Liver (tissue), 9 donors: ENCODE results near the gene PFDN2. TPM values are rescaled to one million over a fixed set of nuclear protein-coding genes. Genes with fewer than 3 reads are reported as not detected.

Source experiments
- DNase-seq: peaks from one replicate; pipeline ENCODE4 v3.0.0-alpha.2; 2017; ENCODE audit warnings: low spot score
- H3K27ac ChIP-seq, 2 donors: one replicate each; pipeline ENCODE4 v1.7.0; 2013; ENCODE audit warnings: inconsistent platforms in 2 of 2, low read length in 2 of 2, control low read depth in 1 of 2, low read depth in 1 of 2, mild to moderate bottlenecking in 1 of 2
- H3K27me3 ChIP-seq, 4 donors: one replicate each; pipeline versions ENCODE4 v1.6.1 to v1.7.0; 2013; ENCODE audit warnings: low read length in 3 of 4, inconsistent platforms in 1 of 4, mild to moderate bottlenecking in 1 of 4, moderate library complexity in 1 of 4; ENCODE audit not compliant: control insufficient read depth in 4 of 4, insufficient read depth in 4 of 4
- H3K36me3 ChIP-seq, 4 donors: one replicate each; pipeline versions ENCODE4 v1.6.1 to v1.7.0; 2013; ENCODE audit warnings: low read length in 3 of 4, mild to moderate bottlenecking in 3 of 4, low read depth in 1 of 4, moderate library complexity in 1 of 4; ENCODE audit not compliant: control insufficient read depth in 4 of 4, insufficient read depth in 3 of 4
- H3K4me1 ChIP-seq, 4 donors: one replicate each; pipeline versions ENCODE4 v1.6.1 to v1.7.0; 2013; ENCODE audit warnings: low read length in 3 of 4, mild to moderate bottlenecking in 3 of 4, moderate library complexity in 1 of 4; ENCODE audit not compliant: control insufficient read depth in 4 of 4, insufficient read depth in 4 of 4
- H3K4me3 ChIP-seq, 3 donors: one replicate each; pipeline versions ENCODE4 v1.6.1 to v1.7.0; 2013; ENCODE audit warnings: low read length in 3 of 3, control low read depth in 1 of 3, low read depth in 1 of 3, mild to moderate bottlenecking in 1 of 3
- H3K9ac ChIP-seq, 2 donors: one replicate each; pipeline ENCODE4 v1.7.0; 2013; ENCODE audit warnings: low read length in 2 of 2, mild to moderate bottlenecking in 2 of 2, moderate library complexity in 2 of 2, control low read depth in 1 of 2, low read depth in 1 of 2
- H3K9me3 ChIP-seq, 4 donors: one replicate each; pipeline versions ENCODE4 v1.6.1 to v1.7.0; 2013; ENCODE audit warnings: low read length in 3 of 4; ENCODE audit not compliant: control insufficient read depth in 4 of 4
- ATF3 ChIP-seq: IDR thresholded peaks from 2 replicates; pipeline ENCODE4 v1.6.1; 2016; ENCODE audit warnings: antibody characterized with exemption
- EGR1 ChIP-seq, 2 donors: IDR thresholded peaks; 2 replicates each; pipeline ENCODE4 v1.6.1; 2016 to 2018; ENCODE audit warnings: antibody characterized with exemption in 2 of 2, low read depth in 2 of 2
- FOXA1 ChIP-seq: IDR thresholded peaks from 2 replicates; pipeline ENCODE4 v1.6.1; 2016; ENCODE audit warnings: antibody characterized with exemption
- FOXA2 ChIP-seq: IDR thresholded peaks from 2 replicates; pipeline ENCODE4 v1.6.1; 2016; ENCODE audit warnings: antibody characterized with exemption
- GABPA ChIP-seq, 2 donors: IDR thresholded peaks in 1 of 2; conservative IDR thresholded peaks in 1 of 2; 2 replicates each; pipeline ENCODE4 v1.6.1; 2016; ENCODE audit warnings: antibody characterized with exemption in 2 of 2, mild to moderate bottlenecking in 1 of 2, moderate library complexity in 1 of 2
- HNF4A ChIP-seq, 2 donors: conservative IDR thresholded peaks; 2 replicates each; pipeline ENCODE4 v1.6.1; 2016; ENCODE audit warnings: antibody characterized with exemption in 2 of 2, mild to moderate bottlenecking in 2 of 2
- HNF4G ChIP-seq: IDR thresholded peaks from 2 replicates; pipeline ENCODE4 v1.6.1; 2016; ENCODE audit warnings: antibody characterized with exemption
- JUND ChIP-seq, 2 donors: IDR thresholded peaks; 2 replicates each; pipeline ENCODE4 v1.6.1; 2016; ENCODE audit warnings: antibody characterized with exemption in 2 of 2
- MAX ChIP-seq: IDR thresholded peaks from 2 replicates; pipeline ENCODE4 v1.6.1; 2016; ENCODE audit warnings: antibody characterized with exemption
- NR2F2 ChIP-seq: IDR thresholded peaks from 2 replicates; pipeline ENCODE4 v1.6.1; 2016; ENCODE audit warnings: antibody characterized with exemption
- RAD21 ChIP-seq, 2 donors: IDR thresholded peaks; 2 replicates each; pipeline ENCODE4 v1.6.1; 2016; ENCODE audit warnings: antibody characterized with exemption in 2 of 2, mild to moderate bottlenecking in 2 of 2
- RXRA ChIP-seq, 2 donors: IDR thresholded peaks; 2 replicates each; pipeline ENCODE4 v1.6.1; 2017 to 2018; ENCODE audit warnings: antibody characterized with exemption in 2 of 2, mild to moderate bottlenecking in 1 of 2
- SP1 ChIP-seq: IDR thresholded peaks from 2 replicates; pipeline ENCODE4 v1.6.1; 2018; ENCODE audit warnings: antibody characterized with exemption, mild to moderate bottlenecking
- TAF1 ChIP-seq: conservative IDR thresholded peaks from 2 replicates; pipeline ENCODE4 v1.6.1; 2016; ENCODE audit warnings: antibody characterized with exemption, mild to moderate bottlenecking
- YY1 ChIP-seq: IDR thresholded peaks from 2 replicates; pipeline ENCODE4 v1.6.1; 2016; ENCODE audit warnings: antibody characterized with exemption, mild to moderate bottlenecking
- ZBTB33 ChIP-seq: IDR thresholded peaks from 2 replicates; pipeline ENCODE4 v1.6.1; 2016; ENCODE audit warnings: antibody characterized with exemption
- WGBS: extraction: QIAGEN DNeasy Blood & Tissue Kit; methylation state at CpG from one replicate; pipeline ENCODE4 v1.1.7; 2013; 5-methylcytosine and 5-hydroxymethylcytosine counted together
- polyA plus RNA-seq, 2 donors: library from polyadenylated mRNA; stranded (reverse) in 1 of 2; unstranded in 1 of 2; fragments of 200-250 nt in 1 of 2; fragments of >200 nt in 1 of 2; fragmentation: Nextera tagmentation in 1 of 2; extraction: Ambion mirVana in 1 of 2; gene quantifications; one replicate each; pipeline versions ENCODE4 v1.2.1 to v1.2.3, GENCODE V29; 2013 to 2015
- total RNA-seq, 2 donors: library from RNA; depleted of rRNA; stranded (reverse); fragments of >200 nt; gene quantifications; one replicate each; pipeline ENCODE4 v1.2.3, GENCODE V29; 2014
- TF ChIP-seq, protein P1 (sequence below): fragments of 150-350 bp; IDR thresholded peaks from 2 replicates; pipeline ENCODE4 v1.5.1; 2017; ENCODE audit warnings: improper control_type of control experiment, low read depth, low read length; ENCODE audit not compliant: missing input control
- TF ChIP-seq, protein P2 (sequence below): IDR thresholded peaks from 2 replicates; pipeline ENCODE4 v1.6.1; 2016; ENCODE audit warnings: antibody characterized with exemption, mild to moderate bottlenecking
- donor health status: healthy.
- donor health status: healthy.
- donor health status: healthy.
- donor health status: healthy.
- donor health status: healthy.

PFDN2 gene
- total and polyA plus RNA-seq, 4 donors, result 12.4 to 61.9 (median 34.0) TPM

GRCh38 chr1:161091796-161092507, 25.9 kb downstream of the PFDN2 start:
- Histone ChIP-seq H3K27me3 (no peaks in the 10 kb centered on the region), H3K4me3 (no peak overlapping the region), H3K4me1 (peaks cover 0 to 1% (median 0%) of the 10 kb centered on the region in 4 donors), H3K36me3 (no peaks in the 10 kb centered on the region), H3K27ac (no peak overlapping the region), H3K9me3 (no peaks in the 10 kb centered on the region), H3K9ac (no peak overlapping the region)
- DNase-seq, result no peak
- TF ChIP-seq MAX (no peak), TAF1 (no peak), HNF4G (no peak), NR2F2 (no peak), FOXA1 (no peak), HNF4A (conservative IDR thresholded peaks at IDR 0.05) (no peak), ZBTB33 (no peak), EGR1 (IDR thresholded peaks at IDR 0.05; ENCODE audit: low read depth in 2 of 2) (no peak), YY1 (no peak), RAD21 (IDR thresholded peaks at IDR 0.05) (no peak), FOXA2 (no peak), SP1 (no peak), RXRA (IDR thresholded peaks at IDR 0.05) (no peak), JUND (IDR thresholded peaks at IDR 0.05) (no peak), GABPA (IDR thresholded peaks at IDR 0.05 in 1 of 2, conservative IDR thresholded peaks at IDR 0.05 in 1 of 2) (no peak), ATF3 (no peak)
- TF ChIP-seq, protein P1, sequence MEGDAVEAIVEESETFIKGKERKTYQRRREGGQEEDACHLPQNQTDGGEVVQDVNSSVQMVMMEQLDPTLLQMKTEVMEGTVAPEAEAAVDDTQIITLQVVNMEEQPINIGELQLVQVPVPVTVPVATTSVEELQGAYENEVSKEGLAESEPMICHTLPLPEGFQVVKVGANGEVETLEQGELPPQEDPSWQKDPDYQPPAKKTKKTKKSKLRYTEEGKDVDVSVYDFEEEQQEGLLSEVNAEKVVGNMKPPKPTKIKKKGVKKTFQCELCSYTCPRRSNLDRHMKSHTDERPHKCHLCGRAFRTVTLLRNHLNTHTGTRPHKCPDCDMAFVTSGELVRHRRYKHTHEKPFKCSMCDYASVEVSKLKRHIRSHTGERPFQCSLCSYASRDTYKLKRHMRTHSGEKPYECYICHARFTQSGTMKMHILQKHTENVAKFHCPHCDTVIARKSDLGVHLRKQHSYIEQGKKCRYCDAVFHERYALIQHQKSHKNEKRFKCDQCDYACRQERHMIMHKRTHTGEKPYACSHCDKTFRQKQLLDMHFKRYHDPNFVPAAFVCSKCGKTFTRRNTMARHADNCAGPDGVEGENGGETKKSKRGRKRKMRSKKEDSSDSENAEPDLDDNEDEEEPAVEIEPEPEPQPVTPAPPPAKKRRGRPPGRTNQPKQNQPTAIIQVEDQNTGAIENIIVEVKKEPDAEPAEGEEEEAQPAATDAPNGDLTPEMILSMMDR, result no peak
- WGBS, result 98% methylated on average over 7 of the region's 7 CpGs

DNA sequence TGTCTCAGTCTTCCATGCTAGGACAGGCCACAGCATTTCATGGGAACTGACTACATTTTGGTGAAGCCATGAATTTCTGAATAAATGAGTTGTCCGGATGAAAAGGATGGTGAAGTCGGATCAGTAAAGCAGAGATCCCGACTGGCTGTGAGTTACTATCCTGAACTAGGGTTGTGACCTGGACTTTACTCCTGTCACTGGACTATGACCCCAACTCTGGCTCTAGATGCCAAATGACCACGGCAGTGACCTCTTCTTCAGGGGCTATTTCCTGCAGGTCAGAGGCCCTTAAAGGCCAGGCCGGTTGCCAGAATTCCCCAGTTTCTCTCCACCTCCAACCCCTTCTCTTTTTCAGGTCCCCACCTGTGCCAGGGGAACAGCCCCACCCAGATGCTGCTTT, 26.7 kb downstream of the PFDN2 start:
- no peak overlapping the region for H3K9ac ChIP-seq
- 41% methylated on average over 5 of the region's 5 CpGs for WGBS
- H3K4me3 ChIP-seq, result no peak overlapping the region
- H3K4me1 ChIP-seq, result peaks cover 0 to 1% (median 0%) of the 10 kb centered on the region in 4 donors
- H3K27me3 ChIP-seq, result no peaks in the 10 kb centered on the region
- H3K27ac ChIP-seq, result no peak overlapping the region
- no peaks in the 10 kb centered on the region for H3K9me3 ChIP-seq
- DNase-seq, result no peak
- no peaks in the 10 kb centered on the region for H3K36me3 ChIP-seq
- peak; percentile 98 for TF ChIP-seq HNF4G
- TF ChIP-seq RAD21 (IDR thresholded peaks at IDR 0.05), result peak in 1 of 2 donors; percentile 43
- TF ChIP-seq GABPA (IDR thresholded peaks at IDR 0.05 in 1 of 2, conservative IDR thresholded peaks at IDR 0.05 in 1 of 2), result no peak
- TF ChIP-seq MAX, result no peak
- peak; percentile 86 to 97 for TF ChIP-seq RXRA (IDR thresholded peaks at IDR 0.05)
- TF ChIP-seq, protein P2, sequence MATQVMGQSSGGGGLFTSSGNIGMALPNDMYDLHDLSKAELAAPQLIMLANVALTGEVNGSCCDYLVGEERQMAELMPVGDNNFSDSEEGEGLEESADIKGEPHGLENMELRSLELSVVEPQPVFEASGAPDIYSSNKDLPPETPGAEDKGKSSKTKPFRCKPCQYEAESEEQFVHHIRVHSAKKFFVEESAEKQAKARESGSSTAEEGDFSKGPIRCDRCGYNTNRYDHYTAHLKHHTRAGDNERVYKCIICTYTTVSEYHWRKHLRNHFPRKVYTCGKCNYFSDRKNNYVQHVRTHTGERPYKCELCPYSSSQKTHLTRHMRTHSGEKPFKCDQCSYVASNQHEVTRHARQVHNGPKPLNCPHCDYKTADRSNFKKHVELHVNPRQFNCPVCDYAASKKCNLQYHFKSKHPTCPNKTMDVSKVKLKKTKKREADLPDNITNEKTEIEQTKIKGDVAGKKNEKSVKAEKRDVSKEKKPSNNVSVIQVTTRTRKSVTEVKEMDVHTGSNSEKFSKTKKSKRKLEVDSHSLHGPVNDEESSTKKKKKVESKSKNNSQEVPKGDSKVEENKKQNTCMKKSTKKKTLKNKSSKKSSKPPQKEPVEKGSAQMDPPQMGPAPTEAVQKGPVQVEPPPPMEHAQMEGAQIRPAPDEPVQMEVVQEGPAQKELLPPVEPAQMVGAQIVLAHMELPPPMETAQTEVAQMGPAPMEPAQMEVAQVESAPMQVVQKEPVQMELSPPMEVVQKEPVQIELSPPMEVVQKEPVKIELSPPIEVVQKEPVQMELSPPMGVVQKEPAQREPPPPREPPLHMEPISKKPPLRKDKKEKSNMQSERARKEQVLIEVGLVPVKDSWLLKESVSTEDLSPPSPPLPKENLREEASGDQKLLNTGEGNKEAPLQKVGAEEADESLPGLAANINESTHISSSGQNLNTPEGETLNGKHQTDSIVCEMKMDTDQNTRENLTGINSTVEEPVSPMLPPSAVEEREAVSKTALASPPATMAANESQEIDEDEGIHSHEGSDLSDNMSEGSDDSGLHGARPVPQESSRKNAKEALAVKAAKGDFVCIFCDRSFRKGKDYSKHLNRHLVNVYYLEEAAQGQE, result no peak
- peak; percentile 95 for TF ChIP-seq NR2F2
- TF ChIP-seq, protein P1, result no peak
- no peak for TF ChIP-seq EGR1 (IDR thresholded peaks at IDR 0.05; ENCODE audit: low read depth in 2 of 2)
- TF ChIP-seq ATF3, result peak; percentile 24
- TF ChIP-seq HNF4A (conservative IDR thresholded peaks at IDR 0.05), result peak; percentile 96 to 100
- TF ChIP-seq FOXA1, result no peak
- TF ChIP-seq YY1, result no peak
- TF ChIP-seq FOXA2, result no peak
- TF ChIP-seq TAF1, result no peak
